Liver (tissue), 3 donors: ENCODE data around the gene ACOXL.

Source experiments
- EGR1 ChIP-seq, 2 donors: IDR thresholded peaks; 2 replicates each; pipeline ENCODE4 v1.6.1; 2016 to 2018; ENCODE audit warnings: antibody characterized with exemption in 2 of 2, low read depth in 2 of 2
- FOXA1 ChIP-seq: IDR thresholded peaks from 2 replicates; pipeline ENCODE4 v1.6.1; 2016; ENCODE audit warnings: antibody characterized with exemption
- GABPA ChIP-seq, 2 donors: IDR thresholded peaks in 1 of 2; conservative IDR thresholded peaks in 1 of 2; 2 replicates each; pipeline ENCODE4 v1.6.1; 2016; ENCODE audit warnings: antibody characterized with exemption in 2 of 2, mild to moderate bottlenecking in 1 of 2, moderate library complexity in 1 of 2
- HNF4A ChIP-seq, 2 donors: conservative IDR thresholded peaks; 2 replicates each; pipeline ENCODE4 v1.6.1; 2016; ENCODE audit warnings: antibody characterized with exemption in 2 of 2, mild to moderate bottlenecking in 2 of 2
- HNF4G ChIP-seq: IDR thresholded peaks from 2 replicates; pipeline ENCODE4 v1.6.1; 2016; ENCODE audit warnings: antibody characterized with exemption
- RAD21 ChIP-seq, 2 donors: IDR thresholded peaks; 2 replicates each; pipeline ENCODE4 v1.6.1; 2016; ENCODE audit warnings: antibody characterized with exemption in 2 of 2, mild to moderate bottlenecking in 2 of 2
- YY1 ChIP-seq: IDR thresholded peaks from 2 replicates; pipeline ENCODE4 v1.6.1; 2016; ENCODE audit warnings: antibody characterized with exemption, mild to moderate bottlenecking
- TF ChIP-seq, protein P1 (sequence below): fragments of 150-350 bp; IDR thresholded peaks from 2 replicates; pipeline ENCODE4 v1.5.1; 2017; ENCODE audit warnings: improper control_type of control experiment, low read depth, low read length; ENCODE audit not compliant: missing input control
- TF ChIP-seq, protein P2 (sequence below): IDR thresholded peaks from 2 replicates; pipeline ENCODE4 v1.6.1; 2016; ENCODE audit warnings: antibody characterized with exemption, mild to moderate bottlenecking
- TF ChIP-seq, protein P3 (sequence below): IDR thresholded peaks from 2 replicates; pipeline ENCODE4 v1.6.1; 2016; ENCODE audit warnings: antibody characterized with exemption
- TF ChIP-seq, protein P4 (sequence below): IDR thresholded peaks from 2 replicates; pipeline ENCODE4 v1.6.1; 2016; ENCODE audit warnings: antibody characterized with exemption
- TF ChIP-seq, protein P5 (sequence below): IDR thresholded peaks from 2 replicates; pipeline ENCODE4 v1.6.1; 2016; ENCODE audit warnings: antibody characterized with exemption
- donor health status: healthy.
- donor health status: healthy.

DNA sequence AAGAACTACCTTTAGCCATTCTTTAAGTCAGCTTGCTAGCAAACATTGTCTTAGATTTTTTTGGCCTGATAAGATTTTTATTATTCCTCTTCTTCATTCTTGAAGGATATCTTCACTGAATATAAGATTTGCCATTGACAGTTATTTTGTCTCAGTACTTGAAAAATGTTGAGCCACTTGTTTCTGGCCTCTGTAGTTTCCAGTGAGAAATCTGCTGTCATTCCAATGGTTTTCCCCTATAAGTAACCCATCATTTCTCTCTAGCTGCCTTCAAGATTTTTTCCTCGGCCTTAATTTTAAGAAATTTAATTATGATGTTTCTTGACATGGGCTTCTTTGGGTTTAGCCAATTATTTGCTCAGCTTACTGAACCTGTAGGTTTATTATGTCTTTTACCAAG, 32.6 kb downstream of the ACOXL start:
- TF ChIP-seq YY1 = no peak
- no peak for TF ChIP-seq FOXA1
- TF ChIP-seq, protein P1, sequence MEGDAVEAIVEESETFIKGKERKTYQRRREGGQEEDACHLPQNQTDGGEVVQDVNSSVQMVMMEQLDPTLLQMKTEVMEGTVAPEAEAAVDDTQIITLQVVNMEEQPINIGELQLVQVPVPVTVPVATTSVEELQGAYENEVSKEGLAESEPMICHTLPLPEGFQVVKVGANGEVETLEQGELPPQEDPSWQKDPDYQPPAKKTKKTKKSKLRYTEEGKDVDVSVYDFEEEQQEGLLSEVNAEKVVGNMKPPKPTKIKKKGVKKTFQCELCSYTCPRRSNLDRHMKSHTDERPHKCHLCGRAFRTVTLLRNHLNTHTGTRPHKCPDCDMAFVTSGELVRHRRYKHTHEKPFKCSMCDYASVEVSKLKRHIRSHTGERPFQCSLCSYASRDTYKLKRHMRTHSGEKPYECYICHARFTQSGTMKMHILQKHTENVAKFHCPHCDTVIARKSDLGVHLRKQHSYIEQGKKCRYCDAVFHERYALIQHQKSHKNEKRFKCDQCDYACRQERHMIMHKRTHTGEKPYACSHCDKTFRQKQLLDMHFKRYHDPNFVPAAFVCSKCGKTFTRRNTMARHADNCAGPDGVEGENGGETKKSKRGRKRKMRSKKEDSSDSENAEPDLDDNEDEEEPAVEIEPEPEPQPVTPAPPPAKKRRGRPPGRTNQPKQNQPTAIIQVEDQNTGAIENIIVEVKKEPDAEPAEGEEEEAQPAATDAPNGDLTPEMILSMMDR = no peak
- no peak for TF ChIP-seq RAD21 (IDR thresholded peaks at IDR 0.05)
- TF ChIP-seq, protein P2, sequence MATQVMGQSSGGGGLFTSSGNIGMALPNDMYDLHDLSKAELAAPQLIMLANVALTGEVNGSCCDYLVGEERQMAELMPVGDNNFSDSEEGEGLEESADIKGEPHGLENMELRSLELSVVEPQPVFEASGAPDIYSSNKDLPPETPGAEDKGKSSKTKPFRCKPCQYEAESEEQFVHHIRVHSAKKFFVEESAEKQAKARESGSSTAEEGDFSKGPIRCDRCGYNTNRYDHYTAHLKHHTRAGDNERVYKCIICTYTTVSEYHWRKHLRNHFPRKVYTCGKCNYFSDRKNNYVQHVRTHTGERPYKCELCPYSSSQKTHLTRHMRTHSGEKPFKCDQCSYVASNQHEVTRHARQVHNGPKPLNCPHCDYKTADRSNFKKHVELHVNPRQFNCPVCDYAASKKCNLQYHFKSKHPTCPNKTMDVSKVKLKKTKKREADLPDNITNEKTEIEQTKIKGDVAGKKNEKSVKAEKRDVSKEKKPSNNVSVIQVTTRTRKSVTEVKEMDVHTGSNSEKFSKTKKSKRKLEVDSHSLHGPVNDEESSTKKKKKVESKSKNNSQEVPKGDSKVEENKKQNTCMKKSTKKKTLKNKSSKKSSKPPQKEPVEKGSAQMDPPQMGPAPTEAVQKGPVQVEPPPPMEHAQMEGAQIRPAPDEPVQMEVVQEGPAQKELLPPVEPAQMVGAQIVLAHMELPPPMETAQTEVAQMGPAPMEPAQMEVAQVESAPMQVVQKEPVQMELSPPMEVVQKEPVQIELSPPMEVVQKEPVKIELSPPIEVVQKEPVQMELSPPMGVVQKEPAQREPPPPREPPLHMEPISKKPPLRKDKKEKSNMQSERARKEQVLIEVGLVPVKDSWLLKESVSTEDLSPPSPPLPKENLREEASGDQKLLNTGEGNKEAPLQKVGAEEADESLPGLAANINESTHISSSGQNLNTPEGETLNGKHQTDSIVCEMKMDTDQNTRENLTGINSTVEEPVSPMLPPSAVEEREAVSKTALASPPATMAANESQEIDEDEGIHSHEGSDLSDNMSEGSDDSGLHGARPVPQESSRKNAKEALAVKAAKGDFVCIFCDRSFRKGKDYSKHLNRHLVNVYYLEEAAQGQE = no peak
- TF ChIP-seq HNF4G = no peak
- no peak for TF ChIP-seq GABPA (IDR thresholded peaks at IDR 0.05 in 1 of 2, conservative IDR thresholded peaks at IDR 0.05 in 1 of 2)
- TF ChIP-seq, protein P3, sequence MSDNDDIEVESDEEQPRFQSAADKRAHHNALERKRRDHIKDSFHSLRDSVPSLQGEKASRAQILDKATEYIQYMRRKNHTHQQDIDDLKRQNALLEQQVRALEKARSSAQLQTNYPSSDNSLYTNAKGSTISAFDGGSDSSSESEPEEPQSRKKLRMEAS = no peak
- TF ChIP-seq EGR1 (IDR thresholded peaks at IDR 0.05; ENCODE audit: low read depth in 2 of 2) = no peak
- TF ChIP-seq HNF4A (conservative IDR thresholded peaks at IDR 0.05) = no peak
- TF ChIP-seq, protein P4, sequence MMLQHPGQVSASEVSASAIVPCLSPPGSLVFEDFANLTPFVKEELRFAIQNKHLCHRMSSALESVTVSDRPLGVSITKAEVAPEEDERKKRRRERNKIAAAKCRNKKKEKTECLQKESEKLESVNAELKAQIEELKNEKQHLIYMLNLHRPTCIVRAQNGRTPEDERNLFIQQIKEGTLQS = no peak
- TF ChIP-seq, protein P5, sequence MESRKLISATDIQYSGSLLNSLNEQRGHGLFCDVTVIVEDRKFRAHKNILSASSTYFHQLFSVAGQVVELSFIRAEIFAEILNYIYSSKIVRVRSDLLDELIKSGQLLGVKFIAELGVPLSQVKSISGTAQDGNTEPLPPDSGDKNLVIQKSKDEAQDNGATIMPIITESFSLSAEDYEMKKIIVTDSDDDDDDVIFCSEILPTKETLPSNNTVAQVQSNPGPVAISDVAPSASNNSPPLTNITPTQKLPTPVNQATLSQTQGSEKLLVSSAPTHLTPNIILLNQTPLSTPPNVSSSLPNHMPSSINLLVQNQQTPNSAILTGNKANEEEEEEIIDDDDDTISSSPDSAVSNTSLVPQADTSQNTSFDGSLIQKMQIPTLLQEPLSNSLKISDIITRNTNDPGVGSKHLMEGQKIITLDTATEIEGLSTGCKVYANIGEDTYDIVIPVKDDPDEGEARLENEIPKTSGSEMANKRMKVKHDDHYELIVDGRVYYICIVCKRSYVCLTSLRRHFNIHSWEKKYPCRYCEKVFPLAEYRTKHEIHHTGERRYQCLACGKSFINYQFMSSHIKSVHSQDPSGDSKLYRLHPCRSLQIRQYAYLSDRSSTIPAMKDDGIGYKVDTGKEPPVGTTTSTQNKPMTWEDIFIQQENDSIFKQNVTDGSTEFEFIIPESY = no peak
